GM18858 (cell line): ENCODE results near the gene FGR.
"Not testable (repeated sequence)": the region's sequence is repeated elsewhere in the genome, so short reads cannot be mapped to it uniquely, and the experiment has no call there.

Experiments
- ATAC-seq: cut with Tn5 transposase; IDR thresholded peaks from one replicate; pipeline ENCODE4 v1.9.1; 2021; ENCODE audit not compliant: unreplicated experiment

The FGR gene

GRCh38 chr1:27635396-27636142, 584 bp upstream of the FGR start:
- ATAC-seq = no peak

DNA sequence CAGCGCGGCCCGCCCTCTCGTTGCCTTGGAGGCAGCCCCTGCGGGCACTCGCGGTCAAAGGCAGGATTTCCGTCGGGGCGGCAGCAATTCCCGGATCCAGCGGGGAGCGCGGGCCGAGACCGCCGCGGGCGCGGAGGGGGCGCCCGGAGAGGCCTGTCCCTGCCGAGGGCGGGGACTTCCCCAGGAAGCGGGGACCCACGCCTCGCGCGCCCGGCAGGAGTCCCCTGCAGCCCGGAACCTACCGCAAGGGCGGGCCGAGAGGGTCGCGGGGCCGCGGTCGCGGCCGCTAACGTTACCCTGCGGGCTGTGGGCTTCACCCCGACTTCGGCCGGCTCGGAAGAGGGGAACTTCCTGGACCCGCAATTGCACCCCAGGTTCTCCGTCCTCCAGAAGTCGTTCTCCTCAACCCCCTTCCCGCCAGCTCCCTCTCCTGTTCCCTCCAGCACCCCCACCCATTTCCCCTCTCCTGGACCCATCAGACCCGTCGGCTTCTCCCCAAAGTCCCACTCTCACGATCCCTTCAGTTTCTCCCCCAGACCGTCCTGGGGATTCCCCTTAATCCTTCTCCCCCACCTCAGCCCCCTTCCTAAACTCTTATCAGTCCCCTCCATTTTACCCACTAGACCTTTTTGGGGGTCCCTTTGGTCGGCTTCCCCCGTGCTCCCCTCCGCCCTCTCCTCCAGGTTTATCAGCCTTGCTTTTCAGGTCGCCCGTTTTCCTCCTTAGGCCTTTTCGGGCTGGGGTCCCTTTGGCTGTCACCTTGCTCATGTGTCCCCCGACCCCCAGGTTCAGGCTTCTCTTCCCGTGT, 604 bp downstream of the FGR start:
- no peak for ATAC-seq

DNA sequence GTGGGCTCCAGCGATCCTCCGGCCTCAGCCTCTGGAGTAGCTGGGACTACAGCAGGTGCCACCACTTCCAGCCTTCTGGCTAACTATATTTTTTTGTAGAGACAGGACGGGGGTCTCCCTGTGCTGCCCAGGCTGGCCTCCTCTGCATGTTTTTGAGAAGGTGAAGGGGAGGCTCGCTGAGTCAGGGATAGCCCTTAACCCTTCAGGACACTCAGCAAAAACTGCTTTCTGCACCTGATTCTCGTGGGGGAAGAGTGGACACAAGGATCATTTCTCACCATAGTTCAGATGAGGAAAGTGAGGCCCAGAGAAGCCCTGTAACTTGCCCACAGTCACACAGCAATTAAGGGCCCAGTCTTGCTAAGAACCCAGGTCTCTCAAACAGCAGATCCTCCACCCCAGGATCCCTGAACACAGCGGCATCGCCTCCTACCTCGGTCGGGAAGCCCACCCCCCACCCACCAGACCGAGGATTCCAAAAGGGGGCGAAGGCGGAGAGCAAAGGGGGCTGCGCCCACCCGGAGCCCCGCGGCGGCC, 1.3 kb downstream of the FGR start:
- no peak for ATAC-seq

GRCh38 chr1:27633298-27633610, 1.7 kb downstream of the FGR start:
- no peak for ATAC-seq

GRCh38 chr1:27632387-27633297, 2.3 kb downstream of the FGR start:
- no peak for ATAC-seq

GRCh38 chr1:27630859-27631491, 4.0 kb downstream of the FGR start:
- no peak for ATAC-seq

DNA sequence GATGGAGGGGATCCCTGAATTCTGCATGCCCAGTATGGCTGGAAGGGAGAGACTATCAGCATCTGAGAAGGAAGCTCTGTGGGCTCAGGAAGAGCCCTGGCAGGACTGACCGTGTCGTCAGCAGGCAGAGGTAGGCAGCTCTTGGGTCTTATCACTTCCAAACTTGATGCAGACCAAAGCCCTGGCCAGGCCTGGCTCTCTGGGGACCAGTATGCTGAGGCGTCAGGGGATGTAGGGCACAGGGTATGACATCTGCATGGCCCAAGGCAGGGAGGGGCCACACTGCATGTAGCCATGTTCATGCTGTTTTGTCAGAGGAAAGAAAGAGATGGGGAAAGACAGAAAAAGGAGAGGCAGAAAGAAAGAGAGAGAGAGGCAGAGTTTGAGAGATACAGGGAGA, 6.3 kb downstream of the FGR start:
- no peak for ATAC-seq

GRCh38 chr1:27627733-27628132, 7.3 kb downstream of the FGR start:
- not testable (repeated sequence) for ATAC-seq

DNA sequence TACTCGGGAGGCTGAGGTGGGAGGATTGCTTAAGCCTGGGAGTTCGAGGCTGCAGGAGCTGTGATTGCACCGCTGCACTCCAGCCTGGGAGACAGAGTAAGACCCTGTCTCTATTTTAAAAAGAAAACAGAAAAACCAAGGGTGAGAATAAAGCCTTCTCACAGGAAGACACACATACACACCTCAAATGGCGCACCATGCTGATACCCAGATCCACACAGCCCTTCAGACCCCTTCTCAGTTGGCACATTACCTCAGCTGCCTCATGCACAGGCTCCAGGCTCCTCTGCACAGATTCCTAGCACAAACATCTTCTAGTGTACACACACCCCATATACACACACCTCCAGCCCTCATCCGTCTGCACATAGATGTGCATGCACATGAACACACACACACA, 7.9 kb downstream of the FGR start:
- no peak for ATAC-seq

GRCh38 chr1:27626031-27626935, 8.7 kb downstream of the FGR start:
- no peak for ATAC-seq

- no peak for ATAC-seq
Measured at GRCh38 chr1:27624467-27625178, 10.4 kb downstream of the FGR start.

GRCh38 chr1:27623327-27624212, 11.4 kb downstream of the FGR start:
- no peak for ATAC-seq

- ATAC-seq = no peak
Measured at GRCh38 chr1:27622828-27623227, 12.2 kb downstream of the FGR start.

DNA sequence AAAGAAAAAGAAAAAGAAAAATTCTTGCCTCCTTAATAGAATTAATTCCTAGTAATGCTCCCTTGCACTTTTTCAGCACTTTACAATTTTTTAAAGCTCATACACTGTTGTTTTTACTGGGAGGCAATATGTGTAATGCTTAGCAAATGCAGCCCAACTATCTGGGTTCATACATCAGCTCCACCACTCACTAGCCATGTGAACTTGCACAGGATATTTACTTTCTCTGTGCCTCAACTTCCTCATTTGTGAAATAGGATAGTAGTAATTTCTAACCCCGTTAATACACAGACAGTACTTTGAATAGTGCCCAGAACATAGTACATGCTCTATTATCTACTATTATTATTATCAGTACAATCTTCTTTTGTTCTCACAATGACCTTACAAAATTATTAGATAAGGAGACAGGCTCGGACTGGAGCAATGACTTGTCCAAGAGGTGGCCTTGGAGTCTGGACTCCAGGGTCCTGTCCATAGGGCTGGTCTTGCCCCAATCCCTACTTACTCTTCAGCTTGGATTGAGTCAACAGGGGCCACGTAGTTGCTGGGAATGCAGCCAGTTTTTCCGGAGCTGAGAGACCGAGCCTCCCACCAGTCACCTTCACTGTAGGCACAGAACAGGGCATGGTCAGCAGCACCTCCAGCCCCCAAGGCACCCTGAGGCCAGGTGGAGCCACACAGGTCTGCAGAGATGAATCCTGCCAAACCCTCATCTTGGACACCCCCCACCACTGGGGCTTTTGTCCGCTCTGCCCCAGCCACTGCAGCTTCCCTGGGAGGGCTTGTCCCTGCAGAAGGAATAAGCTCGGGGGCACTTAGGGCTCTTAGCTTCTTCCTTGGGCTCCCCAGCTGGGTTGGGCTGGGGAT, 13.7 kb downstream of the FGR start:
- no peak for ATAC-seq

DNA sequence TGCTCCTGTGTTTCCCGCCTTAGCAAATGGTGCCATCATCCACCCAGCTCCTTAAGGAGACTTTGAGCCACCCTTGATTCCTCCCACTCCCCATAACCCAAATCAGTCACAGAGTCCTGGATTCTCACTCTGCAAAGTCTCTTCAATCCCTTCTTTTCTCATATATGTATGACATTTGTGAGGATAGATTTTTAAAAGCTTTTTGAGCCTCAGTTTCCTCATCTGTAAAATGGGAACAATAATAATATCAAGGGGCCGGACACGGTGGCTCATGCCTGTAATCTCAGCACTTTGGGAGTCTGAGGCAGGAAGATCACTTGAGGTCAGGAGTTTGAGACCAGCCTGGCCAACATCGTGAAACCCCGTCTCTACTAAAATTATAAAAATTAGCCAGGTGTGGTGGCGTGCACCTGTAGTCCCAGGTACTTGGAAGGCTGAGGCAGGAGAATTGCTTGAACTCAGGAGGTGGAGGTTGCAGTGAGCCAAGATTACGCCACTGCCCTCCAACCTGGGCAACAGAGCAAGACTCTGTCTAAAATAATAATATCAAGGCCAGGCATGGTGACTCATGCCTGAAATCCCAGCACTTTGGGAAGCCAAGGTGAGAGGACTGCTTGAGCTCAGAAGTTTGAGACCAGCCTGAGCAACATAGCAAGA, 15.1 kb downstream of the FGR start:
- ATAC-seq = not testable (repeated sequence)

DNA sequence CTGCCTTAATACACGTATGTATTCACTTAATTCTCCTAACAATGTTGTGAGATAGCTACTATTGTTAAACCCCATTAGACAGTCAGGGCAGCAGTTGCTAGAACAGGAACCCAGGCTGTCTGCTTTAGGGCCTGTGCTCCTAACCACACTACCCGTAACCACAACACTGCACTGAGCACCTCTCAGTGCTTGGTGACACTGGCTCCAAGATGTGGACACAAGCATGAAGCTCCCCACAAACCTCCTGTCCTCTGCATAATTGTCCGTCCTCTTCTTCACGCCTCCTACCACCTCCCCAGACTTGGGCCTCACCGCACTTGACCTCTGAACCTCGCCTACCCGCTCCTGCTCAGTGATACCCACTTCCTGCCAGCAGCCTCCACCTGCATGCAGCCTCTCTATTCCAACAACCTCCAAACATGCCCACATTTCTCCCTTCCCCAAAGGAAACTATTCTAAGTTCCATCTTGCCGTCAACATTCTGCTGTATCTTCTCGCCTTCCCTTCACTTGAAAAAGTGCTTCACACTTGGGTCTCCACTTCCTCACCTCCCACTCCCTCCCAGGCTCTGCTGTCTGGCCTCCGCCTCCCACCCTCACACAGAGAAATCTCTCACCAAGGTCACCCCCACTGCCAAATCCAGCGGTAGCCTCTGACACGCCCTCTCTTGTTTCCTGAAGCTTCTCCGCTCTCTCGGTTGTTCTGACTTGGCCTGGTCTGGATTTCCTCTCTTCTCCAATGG, 16.5 kb downstream of the FGR start:
- ATAC-seq = no peak
